Stomach smooth muscle (tissue), 2 donors: Measurements from ENCODE around the gene ZSWIM5.
"Not testable (repeated sequence)": the region's sequence is repeated elsewhere in the genome, so short reads cannot be mapped to it uniquely, and the experiment has no call there.

Source experiments
- H3K27ac ChIP-seq: one replicate; pipeline ENCODE4 v1.7.0; 2013; ENCODE audit warnings: mild to moderate bottlenecking, low read length, inconsistent platforms
- H3K27me3 ChIP-seq, 2 donors: one replicate each; pipeline ENCODE4 v1.7.0; 2013; ENCODE audit warnings: low read length in 2 of 2; ENCODE audit not compliant: insufficient read depth in 2 of 2, control insufficient read depth in 1 of 2
- H3K36me3 ChIP-seq, 2 donors: one replicate each; pipeline ENCODE4 v1.7.0; 2013; ENCODE audit warnings: low read length in 2 of 2; ENCODE audit not compliant: control insufficient read depth in 2 of 2, insufficient read depth in 2 of 2
- H3K4me1 ChIP-seq: one replicate; pipeline ENCODE4 v1.7.0; 2013; ENCODE audit warnings: low read length; ENCODE audit not compliant: control insufficient read depth, insufficient read depth
- H3K4me3 ChIP-seq, 2 donors: one replicate each; pipeline ENCODE4 v1.7.0; 2013; ENCODE audit warnings: low read length in 2 of 2
- H3K9ac ChIP-seq, 2 donors: one replicate each; pipeline ENCODE4 v1.7.0; 2013; ENCODE audit warnings: low read length in 2 of 2, mild to moderate bottlenecking in 1 of 2
- H3K9me3 ChIP-seq, 2 donors: one replicate each; pipeline ENCODE4 v1.7.0; 2013; ENCODE audit warnings: low read length in 2 of 2; ENCODE audit not compliant: control insufficient read depth in 2 of 2
- donor health status: healthy.
- donor health status: Pancreatic carcinoma.

Gene ZSWIM5

DNA sequence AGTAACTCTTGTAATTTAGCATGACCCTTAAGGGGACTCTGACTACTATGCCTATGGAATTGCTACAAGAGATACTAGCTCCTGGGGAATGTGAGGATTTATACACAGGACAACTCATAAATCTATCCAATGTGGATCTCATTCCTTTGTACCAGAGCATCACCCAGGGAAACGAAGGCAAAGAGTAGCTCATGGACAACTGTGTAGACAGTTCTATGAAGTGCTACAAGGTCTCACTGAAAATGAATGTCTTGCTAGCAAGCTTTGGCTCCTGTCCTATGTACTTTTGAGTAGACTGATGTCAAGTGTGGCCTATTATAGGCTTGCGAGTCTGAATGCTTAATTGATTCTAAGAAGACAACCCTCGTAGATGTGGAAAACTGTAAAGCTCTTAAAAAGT is 93.7 kb downstream of the ZSWIM5 start:
- Histone ChIP-seq H3K27ac (no peak overlapping the region), H3K4me3 (no peak overlapping the region), H3K36me3 (no peaks in the 10 kb centered on the region), H3K9me3 (no peaks in the 10 kb centered on the region), H3K9ac (no peak overlapping the region), H3K4me1 (no peaks in the 10 kb centered on the region), H3K27me3 (no peaks in the 10 kb centered on the region)

DNA sequence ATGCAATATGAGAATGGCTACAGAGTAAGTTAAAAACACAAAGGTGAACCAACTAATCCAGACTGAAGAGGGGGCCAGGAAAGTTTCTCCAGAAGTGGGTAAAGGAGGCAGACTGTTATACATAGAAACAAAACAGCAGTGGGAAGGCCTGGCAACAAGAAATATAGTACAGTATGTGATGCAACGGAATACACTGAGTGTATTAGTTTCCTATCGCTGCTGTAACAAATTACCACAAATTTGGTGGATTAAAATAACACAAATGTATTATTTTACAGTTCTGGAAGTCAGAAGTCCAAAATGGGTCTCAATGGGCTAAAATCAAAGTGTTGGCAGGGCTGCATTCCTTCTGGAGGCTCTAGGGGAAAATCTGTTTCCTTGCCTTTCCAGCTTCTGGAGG is 95.2 kb downstream of the ZSWIM5 start:
- Histone ChIP-seq H3K4me3 (no peak overlapping the region), H3K9ac (no peak overlapping the region), H3K9me3 (no peaks in the 10 kb centered on the region), H3K4me1 (no peaks in the 10 kb centered on the region), H3K27ac (no peak overlapping the region), H3K36me3 (no peaks in the 10 kb centered on the region), H3K27me3 (no peaks in the 10 kb centered on the region)

DNA sequence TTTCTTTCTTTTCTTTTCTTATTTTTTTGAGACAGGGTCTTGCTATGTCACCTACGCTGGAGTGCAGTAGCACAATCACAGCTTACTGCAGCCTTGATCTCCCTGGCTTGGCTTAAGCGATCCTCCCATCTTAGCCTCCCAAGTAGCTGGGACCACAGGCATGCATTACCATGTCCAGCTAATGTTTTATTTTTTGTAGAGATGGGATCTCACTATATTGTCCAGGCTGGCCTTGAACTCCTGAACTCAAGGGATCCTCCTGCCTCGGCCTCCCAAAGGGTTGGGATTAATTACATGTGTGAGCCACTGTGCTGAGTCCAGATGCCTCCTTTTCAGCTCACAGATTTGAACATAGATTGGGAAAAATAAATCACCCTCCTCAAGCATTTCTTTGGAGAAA is 98.6 kb downstream of the ZSWIM5 start:
- H3K9ac ChIP-seq: no peak overlapping the region

DNA sequence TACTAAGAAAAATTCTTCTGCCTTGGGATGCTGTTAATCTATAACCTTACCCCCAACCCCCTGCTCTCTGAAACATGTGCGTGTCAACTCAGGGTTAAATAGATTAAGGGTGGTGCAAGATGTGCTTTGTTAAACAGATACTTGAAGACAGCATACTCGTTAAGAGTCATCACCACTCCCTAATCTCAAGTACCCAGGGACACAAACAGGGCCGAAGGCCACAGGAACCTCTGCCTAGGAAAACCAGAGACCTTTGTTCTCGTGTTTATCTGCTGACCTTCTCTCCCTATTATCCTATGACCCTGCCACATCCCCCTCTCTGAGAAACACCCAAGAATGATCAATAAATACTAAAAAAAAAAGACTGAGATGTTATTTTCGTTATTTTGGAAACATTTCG is 99.5 kb downstream of the ZSWIM5 start:
- H3K36me3 ChIP-seq, H3K4me1 ChIP-seq, H3K27ac ChIP-seq, H3K9ac ChIP-seq, H3K27me3 ChIP-seq, H3K9me3 ChIP-seq, H3K4me3 ChIP-seq: not testable (repeated sequence)

More for the DNA sequence above, 98.6 kb downstream of the ZSWIM5 start:
- Histone ChIP-seq H3K9me3 (no peaks in the 10 kb centered on the region), H3K36me3 (no peaks in the 10 kb centered on the region), H3K27ac (no peak overlapping the region), H3K4me1 (no peaks in the 10 kb centered on the region), H3K27me3 (no peaks in the 10 kb centered on the region), H3K4me3 (no peak overlapping the region)

DNA sequence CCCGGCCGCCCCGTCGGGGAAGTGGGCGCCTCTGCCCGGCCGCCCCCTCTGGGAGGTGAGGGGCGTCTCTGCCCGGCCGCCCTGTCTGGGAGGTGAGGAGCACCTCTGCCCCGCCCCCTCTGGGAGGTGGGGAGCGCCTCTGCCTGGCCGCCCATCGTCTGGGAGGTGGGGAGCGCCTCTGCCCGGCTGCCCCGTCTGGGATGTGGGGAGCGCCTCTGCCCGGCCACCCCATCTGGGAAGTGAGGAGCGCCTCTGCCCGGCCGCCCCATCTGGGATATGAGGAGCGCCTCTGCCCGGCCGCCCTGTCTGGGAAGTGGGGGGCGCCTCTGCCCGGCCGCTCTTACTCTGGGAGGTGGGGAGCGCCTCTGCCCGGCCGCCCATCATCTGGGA is 100.3 kb downstream of the ZSWIM5 start:
- not testable (repeated sequence) for H3K27ac ChIP-seq, H3K36me3 ChIP-seq, H3K27me3 ChIP-seq, H3K9me3 ChIP-seq, H3K4me3 ChIP-seq, H3K4me1 ChIP-seq, H3K9ac ChIP-seq

DNA sequence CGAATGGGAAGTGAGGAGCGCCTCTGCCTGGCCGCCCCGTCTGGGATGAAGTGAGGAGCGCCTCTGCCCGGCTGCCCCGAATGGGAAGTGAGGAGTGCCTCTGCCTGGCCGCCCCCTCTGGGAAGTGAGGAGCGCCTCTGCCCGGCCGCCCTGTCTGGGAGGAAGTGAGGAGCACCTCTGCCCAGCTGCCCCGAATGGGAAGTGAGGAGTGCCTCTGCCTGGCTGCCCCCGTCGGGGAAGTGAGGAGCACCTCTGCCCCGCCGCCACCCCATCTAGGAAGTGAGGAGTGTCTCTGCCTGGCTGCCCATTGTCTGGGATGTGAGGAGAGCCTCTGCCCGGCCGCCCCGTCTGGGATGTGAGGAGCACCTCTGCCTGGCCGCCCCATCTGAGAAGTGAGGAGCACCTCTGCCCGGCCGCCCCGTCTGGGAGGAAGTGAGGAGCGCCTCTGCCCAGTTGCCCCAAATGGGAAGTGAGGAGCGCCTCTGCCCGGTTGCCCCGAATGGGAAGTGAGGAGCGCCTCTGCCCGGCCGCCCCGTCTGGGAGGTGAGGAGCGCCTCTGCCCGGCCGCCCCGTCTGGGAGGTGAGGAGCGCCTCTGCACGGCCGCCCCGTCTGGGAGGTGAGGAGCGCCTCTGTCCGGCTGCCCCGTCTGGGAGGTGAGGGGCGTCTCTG is 100.8 kb downstream of the ZSWIM5 start:
- H3K36me3 ChIP-seq, H3K4me3 ChIP-seq, H3K4me1 ChIP-seq, H3K27me3 ChIP-seq, H3K27ac ChIP-seq, H3K9ac ChIP-seq, H3K9me3 ChIP-seq: not testable (repeated sequence)

DNA sequence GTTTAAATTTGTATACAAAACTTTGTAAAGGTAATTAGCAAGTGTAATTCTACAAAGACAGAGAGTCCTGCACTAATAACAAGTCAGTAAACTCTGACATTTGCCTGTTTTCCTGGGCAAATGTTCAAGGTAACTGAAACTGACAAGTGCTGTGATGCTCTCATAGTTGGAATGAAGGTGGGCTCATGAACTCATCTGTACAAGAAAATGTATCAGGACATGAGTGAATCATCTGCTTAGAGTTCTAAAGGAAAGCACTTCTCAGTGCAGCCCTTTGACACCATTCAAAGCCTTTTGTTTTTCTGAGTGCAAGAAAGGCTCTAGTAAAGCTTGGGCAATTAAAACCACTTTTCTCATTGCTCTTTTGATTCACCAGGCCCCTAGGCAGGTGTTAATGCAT is 102.9 kb downstream of the ZSWIM5 start:
- no peaks in the 10 kb centered on the region for H3K9me3 ChIP-seq
- no peak overlapping the region for H3K9ac ChIP-seq
- H3K36me3 ChIP-seq: no peaks in the 10 kb centered on the region
- H3K27me3 ChIP-seq: no peaks in the 10 kb centered on the region
- no peak overlapping the region for H3K4me3 ChIP-seq
- H3K27ac ChIP-seq: no peak overlapping the region
- no peaks in the 10 kb centered on the region for H3K4me1 ChIP-seq

DNA sequence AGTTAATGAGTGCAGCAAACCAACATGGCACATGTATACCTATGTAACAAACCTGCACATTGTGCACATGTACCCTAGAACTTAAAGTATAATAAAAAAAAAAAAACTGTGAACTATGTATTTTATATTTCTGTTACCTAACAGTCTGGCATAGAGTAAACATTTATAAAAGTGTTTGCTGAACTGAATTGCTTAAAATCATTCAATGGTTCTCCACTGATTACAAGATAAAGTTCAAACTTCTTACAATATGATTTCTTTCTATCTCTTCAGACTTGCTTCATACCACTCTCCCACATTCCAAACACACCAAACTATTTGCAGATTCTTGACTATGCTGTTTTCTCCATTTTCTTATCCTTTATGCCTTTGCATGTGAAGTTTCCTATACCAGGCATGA is 104.5 kb downstream of the ZSWIM5 start:
- Histone ChIP-seq H3K9ac (no peak overlapping the region), H3K36me3 (no peaks in the 10 kb centered on the region), H3K4me1 (peaks cover under 1% of the 10 kb centered on the region), H3K4me3 (no peak overlapping the region), H3K27me3 (no peaks in the 10 kb centered on the region), H3K27ac (no peak overlapping the region), H3K9me3 (no peaks in the 10 kb centered on the region)

DNA sequence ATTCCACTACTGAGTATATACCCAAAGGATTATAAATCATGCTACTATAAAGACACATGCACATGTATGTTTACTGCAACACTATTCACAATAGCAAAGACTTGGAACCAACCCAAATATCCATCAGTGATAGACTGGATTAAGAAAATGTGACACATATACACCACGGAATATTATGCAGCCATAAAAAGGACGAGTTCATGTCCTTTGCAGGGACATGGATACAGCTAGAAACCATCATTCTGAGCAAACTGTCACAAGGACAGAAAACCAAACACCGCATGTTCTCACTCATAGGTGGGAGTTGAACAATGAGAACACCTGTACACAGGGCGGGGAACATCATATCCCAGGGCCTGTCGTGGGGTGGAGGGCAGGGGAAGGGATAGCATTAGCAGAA is 104.9 kb downstream of the ZSWIM5 start:
- not testable (repeated sequence) for H3K9me3 ChIP-seq

DNA sequence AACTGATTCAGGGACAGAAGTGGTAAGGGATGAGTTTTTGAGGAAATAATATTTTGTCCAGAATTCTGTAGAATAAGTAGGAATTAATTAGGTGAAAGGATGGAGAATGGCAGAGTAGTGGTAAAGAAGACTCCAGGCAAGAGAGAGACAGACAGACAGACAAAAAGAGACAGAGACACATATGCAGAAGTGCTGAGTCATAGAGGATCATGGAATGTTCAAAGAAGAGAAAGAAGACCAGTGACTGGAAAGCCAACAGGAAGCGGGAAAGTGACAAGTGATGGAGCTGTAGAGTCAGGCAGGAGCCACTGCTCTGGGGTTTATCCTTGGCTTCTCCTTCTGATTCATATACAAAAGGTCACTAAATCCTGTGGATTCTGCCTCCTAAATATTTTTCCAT is 108.5 kb downstream of the ZSWIM5 start:
- H3K27me3 ChIP-seq: no peaks in the 10 kb centered on the region
- no peak overlapping the region for H3K4me3 ChIP-seq
- H3K27ac ChIP-seq: no peak overlapping the region

More for the DNA sequence above, 104.9 kb downstream of the ZSWIM5 start:
- H3K4me1 ChIP-seq, H3K36me3 ChIP-seq, H3K4me3 ChIP-seq, H3K27me3 ChIP-seq, H3K27ac ChIP-seq, H3K9ac ChIP-seq: not testable (repeated sequence)

DNA sequence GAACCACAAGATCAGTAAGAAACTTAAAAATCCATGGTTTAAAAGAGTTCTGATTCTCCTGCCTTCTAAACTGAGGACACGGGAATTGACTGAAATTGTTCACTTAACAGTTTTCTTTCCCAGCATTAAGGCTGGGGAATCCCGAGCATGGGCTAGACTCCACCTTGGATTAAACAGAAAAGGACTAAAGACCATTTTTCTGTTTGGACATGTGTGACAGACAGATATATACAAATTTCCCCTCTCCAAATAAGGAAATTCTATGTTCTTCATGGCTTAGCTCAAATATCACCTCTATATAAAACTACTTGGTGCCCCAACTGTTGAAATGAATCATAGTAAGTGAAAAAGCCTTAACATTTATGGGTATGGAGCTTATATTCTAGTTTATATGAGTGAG is 109.3 kb downstream of the ZSWIM5 start:
- no peak overlapping the region for H3K27ac ChIP-seq
- H3K4me1 ChIP-seq: peaks cover 5% of the 10 kb centered on the region
- no peaks in the 10 kb centered on the region for H3K9me3 ChIP-seq
- no peaks in the 10 kb centered on the region for H3K36me3 ChIP-seq
- no peak overlapping the region for H3K4me3 ChIP-seq
- no peak overlapping the region for H3K9ac ChIP-seq
- H3K27me3 ChIP-seq: no peaks in the 10 kb centered on the region

More for the DNA sequence above, 108.5 kb downstream of the ZSWIM5 start:
- no peak overlapping the region for H3K9ac ChIP-seq
- H3K36me3 ChIP-seq: no peaks in the 10 kb centered on the region
- no peaks in the 10 kb centered on the region for H3K9me3 ChIP-seq
- peaks cover 5% of the 10 kb centered on the region for H3K4me1 ChIP-seq
